Nephron progenitor cell (in vitro differentiated cells): ENCODE measurements around the gene KCNIP3.

Experiments
- DNase-seq: peaks from one replicate; pipeline ENCODE4 v3.0.0; 2021
- H3K27ac Mint-ChIP-seq: 2 replicates; pipeline ENCODE4 v1.8.0; 2021; ENCODE audit warnings: mild to moderate bottlenecking, moderate library complexity, mixed read lengths
- H3K27me3 Mint-ChIP-seq: 2 replicates; pipeline ENCODE4 v1.8.0; 2021; ENCODE audit warnings: mild to moderate bottlenecking, low read depth, mixed read lengths; ENCODE audit not compliant: poor library complexity
- H3K36me3 Mint-ChIP-seq: 2 replicates; pipeline ENCODE4 v1.8.0; 2021; ENCODE audit warnings: low read depth, mixed read lengths
- H3K4me1 Mint-ChIP-seq: 2 replicates; pipeline ENCODE4 v1.8.0; 2021; ENCODE audit warnings: mixed read lengths
- H3K4me3 Mint-ChIP-seq: 2 replicates; pipeline ENCODE4 v1.8.0; 2021; ENCODE audit warnings: mild to moderate bottlenecking, moderate library complexity, mixed read lengths
- H3K9me3 Mint-ChIP-seq: 2 replicates; pipeline ENCODE4 v1.8.0; 2021; ENCODE audit warnings: mild to moderate bottlenecking, moderate library complexity, mixed read lengths
- CTCF ChIP-seq: fragments of 200-600 bp; sonication (generic); IDR thresholded peaks from 2 replicates; pipeline ENCODE4 v1.5.0; 2021; ENCODE audit warnings: antibody characterized with exemption

Gene KCNIP3

GRCh38 chr2:95344656-95345055 is 47.5 kb downstream of the KCNIP3 start:
- Mint-ChIP-seq H3K4me1 (no peaks in the 10 kb centered on the region), H3K27ac (no peak overlapping the region), H3K27me3 (peaks cover 92% of the 10 kb centered on the region), H3K4me3 (peak overlapping the region; percentile 25), H3K36me3 (no peaks in the 10 kb centered on the region), H3K9me3 (no peaks in the 10 kb centered on the region)
- no peak for DNase-seq
- no peak for TF ChIP-seq CTCF

DNA sequence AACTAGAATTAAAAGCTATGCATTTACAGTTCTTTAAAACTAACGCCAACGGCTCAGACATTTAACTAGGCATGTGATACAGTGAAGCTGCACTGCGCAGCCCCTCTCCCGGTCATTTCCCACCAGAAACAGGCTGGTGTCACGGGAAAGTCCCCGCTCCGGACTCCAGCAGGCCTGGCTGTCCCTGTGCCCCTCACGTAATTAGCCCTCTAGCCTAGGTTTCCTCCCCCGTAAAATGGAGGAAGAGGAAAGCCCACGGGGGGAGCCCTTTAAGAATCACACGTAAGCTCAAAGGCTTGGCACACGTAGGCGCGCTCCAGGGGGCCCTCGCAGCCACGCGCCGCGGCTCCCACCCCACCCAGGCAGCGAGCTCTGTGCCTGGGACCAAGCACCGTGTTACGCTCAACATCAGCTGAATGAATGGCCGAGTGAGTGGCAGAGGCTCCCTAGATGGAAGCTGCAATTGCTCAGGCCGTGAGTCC is 48.0 kb downstream of the KCNIP3 start:
- no peaks in the 10 kb centered on the region for H3K9me3 Mint-ChIP-seq
- no peak overlapping the region for H3K27ac Mint-ChIP-seq
- no peaks in the 10 kb centered on the region for H3K4me1 Mint-ChIP-seq
- TF ChIP-seq CTCF, result no peak
- peak overlapping the region; percentile 75 for H3K4me3 Mint-ChIP-seq
- H3K27me3 Mint-ChIP-seq, result peaks cover 92% of the 10 kb centered on the region
- no peaks in the 10 kb centered on the region for H3K36me3 Mint-ChIP-seq
- no peak for DNase-seq

- Mint-ChIP-seq H3K9me3 (no peaks in the 10 kb centered on the region), H3K27ac (no peak overlapping the region), H3K4me1 (no peaks in the 10 kb centered on the region), H3K4me3 (peak overlapping the region; percentile 75), H3K36me3 (no peaks in the 10 kb centered on the region), H3K27me3 (peaks cover 87% of the 10 kb centered on the region)
- peak; percentile 87 for TF ChIP-seq CTCF
- peak; percentile 94 for DNase-seq
Measured at GRCh38 chr2:95345563-95346230, 48.5 kb downstream of the KCNIP3 start.

DNA sequence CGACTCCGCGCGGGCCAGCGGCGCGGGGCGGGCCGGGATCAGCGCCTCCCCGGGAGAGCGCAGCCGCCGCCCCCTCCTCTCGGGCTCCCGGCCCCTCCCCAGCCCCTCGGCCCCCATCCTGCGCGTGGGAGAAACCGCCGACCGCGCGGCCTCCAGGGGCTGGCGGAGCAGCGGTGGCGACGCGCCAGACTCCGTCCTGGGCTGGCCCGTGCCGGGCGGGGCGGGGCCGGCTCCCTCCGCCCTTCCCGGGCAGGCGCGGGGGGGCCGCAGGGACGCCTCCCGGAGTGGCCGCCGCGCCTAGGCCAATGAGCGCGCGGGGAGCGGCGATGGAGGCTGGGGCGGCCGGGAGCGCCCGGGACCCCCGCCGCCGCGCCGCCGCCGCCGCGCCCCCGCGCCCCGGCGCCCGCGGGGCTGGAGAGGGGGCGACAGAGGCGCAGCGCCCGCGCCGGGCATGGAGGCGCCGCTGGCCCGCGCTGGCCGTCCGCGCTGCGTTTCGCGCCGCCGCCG is 49.1 kb downstream of the KCNIP3 start:
- no peak overlapping the region for H3K4me3 Mint-ChIP-seq
- no peak overlapping the region for H3K27ac Mint-ChIP-seq
- DNase-seq, result peak; percentile 60
- H3K36me3 Mint-ChIP-seq, result no peaks in the 10 kb centered on the region
- no peaks in the 10 kb centered on the region for H3K9me3 Mint-ChIP-seq
- no peaks in the 10 kb centered on the region for H3K4me1 Mint-ChIP-seq
- TF ChIP-seq CTCF, result no peak
- H3K27me3 Mint-ChIP-seq, result peaks cover 84% of the 10 kb centered on the region

- TF ChIP-seq CTCF, result no peak
- H3K4me1 Mint-ChIP-seq, result peaks cover 6% of the 10 kb centered on the region
- H3K27me3 Mint-ChIP-seq, result peaks cover 81% of the 10 kb centered on the region
- no peak overlapping the region for H3K27ac Mint-ChIP-seq
- no peaks in the 10 kb centered on the region for H3K36me3 Mint-ChIP-seq
- DNase-seq, result peak; percentile 66
- no peaks in the 10 kb centered on the region for H3K9me3 Mint-ChIP-seq
- peak overlapping the region; percentile 73 for H3K4me3 Mint-ChIP-seq
Measured at GRCh38 chr2:95346738-95347671, 49.9 kb downstream of the KCNIP3 start.
